ENCODE measurements around the gene EFEMP2.

The EFEMP2 gene

DNA sequence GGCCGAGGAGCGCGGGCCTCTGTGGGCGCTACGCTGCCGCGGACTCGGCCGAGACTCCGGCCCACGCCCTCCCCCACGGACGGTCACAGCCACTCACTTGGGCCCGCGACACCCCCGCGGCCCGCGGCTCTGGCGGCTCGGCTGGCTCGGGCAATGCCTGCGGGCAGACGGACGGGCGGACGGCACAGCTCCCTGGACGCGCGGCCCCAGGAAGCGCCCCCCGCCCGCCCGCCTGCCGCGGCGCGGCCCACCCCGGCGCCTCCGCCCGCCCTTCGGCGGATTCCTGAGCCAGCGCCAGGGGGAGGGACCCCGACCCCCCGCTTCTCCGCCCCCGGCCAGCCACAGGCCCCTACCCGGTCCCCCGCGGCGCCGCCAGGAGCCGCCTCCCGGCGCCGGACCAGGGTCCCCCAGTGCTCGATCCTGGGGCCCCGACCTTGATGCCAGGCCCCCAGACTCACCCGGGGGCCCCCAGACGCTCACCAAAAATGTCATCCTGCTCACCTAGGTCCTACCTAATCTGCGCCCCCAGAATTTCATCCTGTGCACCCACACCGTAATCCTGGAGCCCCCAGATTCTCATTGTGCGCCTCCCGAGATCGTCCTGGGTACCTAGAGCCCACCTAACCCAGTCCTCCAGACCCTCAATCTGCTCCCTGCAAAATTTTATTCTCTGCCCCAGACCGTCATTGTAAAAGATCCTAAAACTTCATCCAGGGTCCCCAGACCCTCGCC, at the start of gene EFEMP2:
Gene EFEMP2, minus strand, starts transcription at position 215 of the 732 bp plus-strand sequence. CDS start 446 bp downstream, outside the sequence.
- H3K4me1 Mint-ChIP-seq (ENCODE audit: low read depth) = peaks cover 40% of the 10 kb centered on the region
- H3K9me3 Mint-ChIP-seq (ENCODE audit: low read depth) = no peaks in the 10 kb centered on the region
- H3K4me3 Mint-ChIP-seq = peak within 1 kb of the TSS; percentile 90
- H3K27me3 Mint-ChIP-seq = no peaks in the 10 kb centered on the region
- peak within 1 kb of the TSS; percentile 77 for H3K27ac Mint-ChIP-seq
- H3K36me3 Mint-ChIP-seq = no peaks in the 10 kb centered on the region

DNA sequence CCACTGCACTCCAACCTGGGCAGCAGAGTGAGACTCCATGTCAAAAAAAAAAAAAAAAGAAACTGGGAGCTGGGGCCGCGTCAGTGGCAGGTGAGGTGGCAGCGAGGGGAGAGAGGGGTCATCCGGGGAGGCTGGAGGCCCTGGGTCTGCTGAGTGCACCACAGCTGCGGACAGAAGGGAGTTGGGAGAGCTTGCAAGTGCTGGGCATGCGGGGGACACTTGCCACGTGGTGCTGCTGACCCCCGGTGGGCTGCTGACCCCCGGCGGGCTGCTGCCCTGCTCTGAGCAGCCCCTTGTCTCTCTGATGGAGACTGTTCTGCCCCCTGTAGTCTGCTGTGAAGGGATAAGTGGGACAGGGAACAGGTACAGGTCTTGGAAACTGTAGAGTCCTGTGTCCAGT, 49.3 kb upstream of the EFEMP2 start:
- Mint-ChIP-seq H3K4me1 (ENCODE audit: low read depth) (peaks cover 26% of the 10 kb centered on the region), H3K27me3 (no peaks in the 10 kb centered on the region), H3K36me3 (no peaks in the 10 kb centered on the region), H3K9me3 (ENCODE audit: low read depth) (no peaks in the 10 kb centered on the region), H3K27ac (no peak overlapping the region), H3K4me3 (peak overlapping the region; percentile 25)

DNA sequence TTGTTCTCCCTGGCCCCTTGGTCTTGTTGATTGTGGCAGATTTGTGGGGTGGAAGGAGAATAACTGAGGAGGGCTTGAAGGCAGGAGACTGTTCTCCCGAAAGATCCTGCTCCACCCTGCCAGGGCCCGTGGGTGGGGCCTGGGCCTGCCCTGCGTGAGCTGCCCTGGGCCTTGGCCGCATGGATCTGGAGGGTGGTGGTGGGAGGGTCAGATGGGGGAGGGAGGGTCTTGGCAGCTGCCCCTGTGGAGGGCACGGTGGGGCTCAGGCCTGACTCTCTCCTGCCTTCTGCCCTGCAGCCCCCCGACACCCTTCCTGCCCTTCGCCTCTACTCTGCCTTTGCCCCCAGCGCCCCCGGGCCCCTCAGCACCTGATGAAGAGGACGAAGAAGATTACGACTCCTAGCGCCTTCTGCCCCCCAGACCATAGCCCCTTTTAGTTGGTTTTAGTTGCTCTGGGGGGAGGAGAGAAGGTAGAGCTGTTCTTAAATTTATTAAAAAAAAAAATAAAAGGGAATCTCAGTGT, 48.5 kb upstream of the EFEMP2 start:
- H3K27me3 Mint-ChIP-seq = no peaks in the 10 kb centered on the region
- H3K27ac Mint-ChIP-seq = no peak overlapping the region
- peaks cover 33% of the 10 kb centered on the region for H3K4me1 Mint-ChIP-seq (ENCODE audit: low read depth)
- no peaks in the 10 kb centered on the region for H3K36me3 Mint-ChIP-seq
- H3K4me3 Mint-ChIP-seq = peak overlapping the region; percentile 92
- no peaks in the 10 kb centered on the region for H3K9me3 Mint-ChIP-seq (ENCODE audit: low read depth)

DNA sequence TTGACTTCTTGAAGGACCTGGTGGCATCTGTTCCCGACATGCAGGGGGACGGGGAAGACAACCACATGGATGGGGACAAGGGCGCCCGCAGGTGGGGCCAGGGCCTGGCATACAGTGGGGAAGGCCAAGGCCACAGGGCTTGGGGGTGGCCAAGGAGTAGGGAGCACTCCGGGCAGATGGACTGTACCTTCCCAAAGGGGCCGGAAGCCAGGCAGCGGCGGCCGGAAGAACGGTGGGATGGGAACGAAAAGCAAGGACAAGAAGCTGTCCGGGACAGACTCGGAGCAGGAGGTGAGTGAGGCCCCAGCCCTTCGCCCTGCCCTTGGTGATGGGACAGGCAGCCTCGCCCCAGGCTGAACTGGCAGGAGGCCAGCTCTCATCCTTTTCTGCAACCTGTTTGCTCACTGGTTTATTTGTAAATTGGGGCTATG, 47.8 kb upstream of the EFEMP2 start:
- no peaks in the 10 kb centered on the region for H3K36me3 Mint-ChIP-seq
- peak overlapping the region; percentile 92 for H3K4me3 Mint-ChIP-seq
- peaks cover 36% of the 10 kb centered on the region for H3K4me1 Mint-ChIP-seq (ENCODE audit: low read depth)
- H3K9me3 Mint-ChIP-seq (ENCODE audit: low read depth) = no peaks in the 10 kb centered on the region
- no peaks in the 10 kb centered on the region for H3K27me3 Mint-ChIP-seq
- H3K27ac Mint-ChIP-seq = peak overlapping the region; percentile 16

DNA sequence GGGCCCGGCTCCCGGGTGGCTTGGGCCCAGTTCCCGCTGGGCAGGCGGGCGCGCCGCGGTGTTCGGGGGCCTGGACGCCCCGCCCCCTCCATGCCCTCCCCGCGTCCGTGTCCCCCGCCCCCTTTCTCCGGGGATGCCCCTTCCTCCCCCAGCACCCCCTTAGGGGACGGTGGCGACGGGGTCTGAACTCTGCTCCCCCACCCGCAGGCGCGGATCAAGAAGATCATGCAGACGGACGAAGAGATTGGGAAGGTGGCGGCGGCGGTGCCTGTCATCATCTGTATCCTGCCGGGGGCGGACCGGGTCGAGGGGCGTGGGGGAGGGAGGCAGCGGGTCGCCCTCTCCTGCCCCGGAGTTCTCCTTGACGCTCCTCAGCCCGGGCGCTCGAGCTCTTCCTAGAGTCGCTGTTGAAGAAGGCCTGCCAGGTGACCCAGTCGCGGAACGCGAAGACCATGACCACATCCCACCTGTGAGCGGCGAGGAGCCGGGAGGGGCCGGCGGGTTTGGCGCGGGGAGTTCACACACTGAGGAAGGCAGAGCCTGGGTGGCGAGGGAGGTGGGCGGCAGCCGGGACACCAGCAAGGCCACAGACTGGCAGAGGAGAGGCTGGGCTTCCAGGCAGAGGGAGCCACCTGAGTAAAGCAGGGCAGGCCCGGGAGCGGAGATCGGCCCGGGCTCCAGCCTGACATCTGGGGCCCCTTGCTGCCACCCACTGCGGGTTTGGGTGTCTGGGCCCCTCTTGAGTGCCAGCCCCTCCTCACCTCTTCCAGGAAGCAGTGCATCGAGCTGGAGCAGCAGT, 47.2 kb upstream of the EFEMP2 start:
- H3K36me3 Mint-ChIP-seq = no peaks in the 10 kb centered on the region
- H3K4me1 Mint-ChIP-seq (ENCODE audit: low read depth) = peaks cover 42% of the 10 kb centered on the region

DNA sequence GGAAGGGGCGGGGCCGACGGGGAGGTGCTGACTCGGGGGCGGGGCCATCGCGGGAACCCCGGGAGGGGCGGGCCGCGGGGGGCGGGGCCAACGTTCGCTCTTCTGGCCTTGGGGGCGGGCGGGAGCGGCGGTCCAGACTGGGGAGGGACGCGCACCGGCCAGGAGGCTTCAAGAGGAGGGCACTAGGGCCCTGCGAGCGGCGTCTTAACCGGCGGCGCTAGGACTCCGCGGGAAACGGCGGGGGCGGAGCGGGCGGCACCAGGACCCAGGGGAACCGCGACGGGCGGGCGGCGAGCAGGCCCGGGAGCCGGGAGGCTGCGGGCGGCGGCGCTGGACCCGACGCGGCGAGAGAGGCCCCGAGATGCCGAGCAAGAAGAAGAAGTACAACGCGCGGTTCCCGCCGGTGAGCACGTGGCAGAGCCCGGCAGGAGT, 46.6 kb upstream of the EFEMP2 start, which contains the start of gene DRAP1:
Gene DRAP1, plus strand, starts transcription at position 286 of the 432 bp plus-strand sequence. Its CDS starts 76 bp downstream, at position 362.
- no peaks in the 10 kb centered on the region for H3K9me3 Mint-ChIP-seq (ENCODE audit: low read depth)
- H3K4me1 Mint-ChIP-seq (ENCODE audit: low read depth) = peaks cover 45% of the 10 kb centered on the region
- H3K27me3 Mint-ChIP-seq = no peaks in the 10 kb centered on the region
- H3K4me3 Mint-ChIP-seq = peak within 1 kb of the TSS; percentile 92
- H3K36me3 Mint-ChIP-seq = no peaks in the 10 kb centered on the region
- H3K27ac Mint-ChIP-seq = peak within 1 kb of the TSS; percentile 85

More for the DNA sequence above, 47.2 kb upstream of the EFEMP2 start:
- Mint-ChIP-seq H3K27me3 (no peaks in the 10 kb centered on the region), H3K4me3 (peak overlapping the region; percentile 92), H3K9me3 (ENCODE audit: low read depth) (no peaks in the 10 kb centered on the region), H3K27ac (peak overlapping the region; percentile 75)

DNA sequence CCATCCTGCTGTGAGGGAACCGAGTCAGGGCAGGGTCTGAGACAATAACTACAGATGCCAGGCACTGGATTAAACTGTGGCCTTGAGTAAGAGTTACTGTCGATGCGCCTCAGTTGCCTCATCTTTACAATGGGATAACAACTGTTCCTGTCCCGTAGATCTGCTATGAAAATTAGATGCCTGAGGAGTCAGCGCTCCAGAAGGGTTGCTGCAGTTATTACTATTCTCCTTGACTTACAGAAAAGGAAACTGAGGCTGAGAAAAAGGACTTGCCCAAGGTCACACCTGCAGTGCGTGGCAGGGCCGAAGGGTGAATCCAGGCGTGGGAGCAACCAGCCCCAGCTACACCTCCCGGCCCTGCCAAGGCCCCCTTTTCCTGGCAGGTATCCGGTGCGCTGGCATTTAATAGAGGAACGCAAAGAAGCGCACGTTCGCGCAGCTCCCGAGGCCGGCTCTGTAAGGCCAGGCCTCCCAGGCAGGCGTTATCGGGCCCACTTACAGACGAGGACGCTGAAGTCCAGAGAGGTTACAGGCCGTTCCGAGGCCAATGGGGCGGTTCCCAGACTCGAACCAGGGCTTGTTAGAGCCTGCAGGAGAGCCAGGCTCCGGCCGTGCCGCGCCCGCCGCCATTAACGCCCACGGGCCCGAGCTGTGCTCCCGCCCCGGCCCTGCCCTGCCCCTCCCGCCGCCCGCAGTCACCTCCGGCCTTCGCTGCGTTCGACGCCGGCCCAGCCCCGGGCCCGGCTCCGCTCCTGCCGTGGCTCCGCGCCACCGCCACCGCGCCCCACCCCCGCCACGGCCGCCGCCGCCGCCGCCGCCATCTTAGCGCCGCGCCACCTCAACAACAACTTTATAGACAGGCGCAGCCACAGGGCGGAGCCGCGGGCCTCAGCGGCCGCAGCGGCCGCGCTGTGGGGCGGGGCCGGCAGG, 45.9 kb upstream of the EFEMP2 start, which contains the start of gene C11orf68:
Gene C11orf68, minus strand, starts transcription at position 852 of the 930 bp plus-strand sequence. Its CDS starts 31 bp downstream, at position 821.
- H3K27me3 Mint-ChIP-seq = no peaks in the 10 kb centered on the region
- H3K9me3 Mint-ChIP-seq (ENCODE audit: low read depth) = no peaks in the 10 kb centered on the region
- H3K36me3 Mint-ChIP-seq = no peaks in the 10 kb centered on the region
- peak within 1 kb of the TSS; percentile 92 for H3K4me3 Mint-ChIP-seq
- peak within 1 kb of the TSS; percentile 85 for H3K27ac Mint-ChIP-seq
- H3K4me1 Mint-ChIP-seq (ENCODE audit: low read depth) = peaks cover 45% of the 10 kb centered on the region

DNA sequence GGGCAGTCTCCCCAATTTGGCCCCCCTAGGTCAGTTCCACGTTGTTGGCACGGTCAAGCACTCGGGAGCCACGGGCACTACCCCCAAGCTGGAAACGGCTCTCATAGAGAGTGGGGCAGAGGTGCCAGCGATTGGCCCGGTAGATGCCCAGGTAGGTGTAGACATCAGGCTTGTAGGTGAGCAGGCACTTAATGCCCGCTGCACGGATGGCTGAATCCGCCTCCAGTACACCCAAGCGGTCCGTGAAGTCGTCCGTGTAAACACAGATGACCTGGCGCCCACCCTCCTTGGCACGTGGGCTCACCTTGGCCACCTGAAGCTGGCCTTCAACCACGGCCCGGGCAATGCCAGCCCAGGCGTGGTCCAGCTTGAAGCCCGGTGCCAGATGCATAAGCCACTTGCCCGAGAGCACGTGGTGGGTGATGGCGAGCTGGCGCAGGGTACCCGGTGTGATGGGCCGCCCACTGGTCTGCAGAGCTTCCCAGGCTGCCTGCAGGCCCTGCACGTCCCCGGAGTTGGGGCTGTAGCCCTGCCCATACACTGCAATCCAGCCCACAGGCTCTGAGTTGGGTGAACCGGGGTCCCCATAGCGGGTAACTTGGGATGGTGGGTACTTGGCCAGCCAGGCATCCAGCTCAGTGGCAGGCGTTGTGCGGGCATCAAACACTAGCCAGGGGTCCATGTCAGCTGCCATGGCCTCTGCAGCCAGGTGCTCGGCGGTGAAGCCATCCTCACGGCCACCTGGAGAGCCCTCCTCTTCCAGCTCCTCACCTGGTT, 45.0 kb upstream of the EFEMP2 start:
- no peaks in the 10 kb centered on the region for H3K27me3 Mint-ChIP-seq
- H3K4me3 Mint-ChIP-seq = peak overlapping the region; percentile 89
- H3K4me1 Mint-ChIP-seq (ENCODE audit: low read depth) = peaks cover 43% of the 10 kb centered on the region
- peak overlapping the region; percentile 85 for H3K27ac Mint-ChIP-seq
- H3K9me3 Mint-ChIP-seq (ENCODE audit: low read depth) = no peaks in the 10 kb centered on the region
- H3K36me3 Mint-ChIP-seq = no peaks in the 10 kb centered on the region

DNA sequence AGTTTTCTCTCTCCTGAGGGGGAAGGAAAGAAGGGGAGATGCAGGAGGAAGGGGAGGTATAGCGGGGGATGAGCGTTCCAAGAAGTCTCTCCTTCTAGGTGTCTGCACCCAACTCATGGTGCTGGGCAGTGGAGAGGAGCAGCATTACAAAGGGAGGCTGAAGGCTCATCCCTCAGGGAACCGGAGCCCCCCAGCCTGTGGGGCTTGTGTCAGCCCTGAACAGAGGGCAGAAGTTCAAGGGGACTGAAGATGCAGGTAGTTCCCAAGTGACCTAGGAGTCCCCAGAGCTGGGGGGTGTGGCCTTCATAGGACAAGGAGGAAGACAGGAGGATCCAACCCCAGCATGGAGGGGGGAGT, 44.5 kb upstream of the EFEMP2 start:
- Mint-ChIP-seq H3K36me3 (no peaks in the 10 kb centered on the region), H3K4me3 (peak overlapping the region; percentile 72), H3K4me1 (ENCODE audit: low read depth) (peaks cover 39% of the 10 kb centered on the region), H3K27ac (peak overlapping the region; percentile 77), H3K27me3 (no peaks in the 10 kb centered on the region), H3K9me3 (ENCODE audit: low read depth) (no peaks in the 10 kb centered on the region)

DNA sequence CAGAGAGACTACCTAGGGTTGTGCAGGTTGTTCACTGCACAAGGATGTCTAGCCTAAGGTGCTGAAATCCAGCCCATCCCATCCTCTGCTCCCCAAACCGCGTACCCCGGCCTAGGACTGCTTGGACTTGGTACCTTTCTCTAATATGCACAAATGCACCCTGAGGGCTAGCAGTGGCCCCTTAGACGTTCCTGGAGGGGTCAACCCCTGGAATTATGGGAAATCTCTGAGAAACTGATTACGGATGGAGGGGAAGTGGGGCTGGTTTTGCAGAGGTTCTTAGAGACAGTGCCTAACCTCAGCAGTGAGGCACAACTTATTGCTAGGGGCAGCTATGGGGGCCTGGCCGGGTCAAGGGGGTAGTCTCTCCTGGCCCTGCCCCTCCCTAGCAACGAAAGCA, 43.8 kb upstream of the EFEMP2 start:
- no peaks in the 10 kb centered on the region for H3K27me3 Mint-ChIP-seq
- no peaks in the 10 kb centered on the region for H3K36me3 Mint-ChIP-seq
- no peaks in the 10 kb centered on the region for H3K9me3 Mint-ChIP-seq (ENCODE audit: low read depth)
- peaks cover 39% of the 10 kb centered on the region for H3K4me1 Mint-ChIP-seq (ENCODE audit: low read depth)
- H3K4me3 Mint-ChIP-seq = peak overlapping the region; percentile 72
- peak overlapping the region; percentile 77 for H3K27ac Mint-ChIP-seq

DNA sequence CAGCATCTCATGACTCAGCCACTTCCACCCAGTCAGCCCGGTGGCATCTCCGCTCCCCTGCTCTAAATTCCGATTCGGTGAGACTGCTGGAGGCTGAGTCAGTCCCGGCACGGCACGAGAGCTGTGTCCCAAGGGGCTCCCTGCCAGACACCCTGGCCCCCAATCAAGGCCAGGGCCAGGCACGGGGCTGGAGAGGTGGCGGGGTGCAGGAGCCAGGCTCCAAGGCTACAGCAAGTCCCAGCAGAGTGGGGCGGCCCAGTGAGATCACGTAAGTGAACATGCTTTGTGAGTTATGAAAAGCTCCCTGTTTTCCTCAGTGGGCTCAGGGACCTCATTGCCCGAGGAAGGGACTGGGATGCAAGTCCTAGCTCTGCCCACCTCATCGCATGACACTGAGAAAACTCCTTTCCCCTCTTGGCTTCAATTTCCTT, 43.2 kb upstream of the EFEMP2 start:
- Mint-ChIP-seq H3K27me3 (no peaks in the 10 kb centered on the region), H3K36me3 (no peaks in the 10 kb centered on the region), H3K4me3 (no peak overlapping the region), H3K9me3 (ENCODE audit: low read depth) (no peaks in the 10 kb centered on the region), H3K4me1 (ENCODE audit: low read depth) (peaks cover 38% of the 10 kb centered on the region), H3K27ac (no peak overlapping the region)

DNA sequence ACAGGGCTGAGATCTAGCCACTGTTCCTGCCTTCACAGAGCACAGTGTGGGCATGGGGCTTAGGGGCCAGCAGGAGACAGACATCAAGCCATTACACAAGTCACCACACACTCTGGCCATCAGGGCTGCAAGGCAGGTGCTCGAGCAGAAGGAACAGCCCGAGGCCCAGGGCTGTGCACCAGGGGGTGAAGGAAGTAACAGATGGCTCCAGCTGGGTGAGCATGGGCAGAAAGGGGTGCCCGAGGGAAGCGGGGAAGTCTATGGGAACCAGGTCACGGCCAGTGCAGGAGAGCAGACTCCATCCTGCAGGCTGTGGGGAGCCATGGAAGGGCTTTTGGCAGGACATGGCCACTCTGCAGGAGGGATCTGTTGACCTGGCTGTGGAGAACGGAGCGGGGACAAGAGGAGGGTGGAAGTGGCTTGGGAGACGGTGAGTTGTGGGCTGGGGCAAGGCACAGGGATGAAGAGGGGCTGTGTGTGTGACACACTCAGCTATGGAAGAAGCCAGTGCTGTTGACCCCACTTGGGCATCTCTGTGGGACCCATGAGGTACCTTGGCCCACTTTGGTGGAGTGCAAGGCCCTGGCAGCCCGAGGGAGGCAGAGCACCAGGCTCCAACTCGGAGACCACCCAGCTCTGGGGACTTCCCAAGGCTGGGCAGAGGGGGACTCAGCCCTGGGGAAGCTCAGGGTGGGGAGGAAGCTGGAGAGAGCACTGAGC, 42.7 kb upstream of the EFEMP2 start:
- H3K9me3 Mint-ChIP-seq (ENCODE audit: low read depth) = no peaks in the 10 kb centered on the region
- no peaks in the 10 kb centered on the region for H3K36me3 Mint-ChIP-seq
- no peaks in the 10 kb centered on the region for H3K27me3 Mint-ChIP-seq
- peaks cover 33% of the 10 kb centered on the region for H3K4me1 Mint-ChIP-seq (ENCODE audit: low read depth)
- H3K4me3 Mint-ChIP-seq = no peak overlapping the region
- peak overlapping the region; percentile 66 for H3K27ac Mint-ChIP-seq

DNA sequence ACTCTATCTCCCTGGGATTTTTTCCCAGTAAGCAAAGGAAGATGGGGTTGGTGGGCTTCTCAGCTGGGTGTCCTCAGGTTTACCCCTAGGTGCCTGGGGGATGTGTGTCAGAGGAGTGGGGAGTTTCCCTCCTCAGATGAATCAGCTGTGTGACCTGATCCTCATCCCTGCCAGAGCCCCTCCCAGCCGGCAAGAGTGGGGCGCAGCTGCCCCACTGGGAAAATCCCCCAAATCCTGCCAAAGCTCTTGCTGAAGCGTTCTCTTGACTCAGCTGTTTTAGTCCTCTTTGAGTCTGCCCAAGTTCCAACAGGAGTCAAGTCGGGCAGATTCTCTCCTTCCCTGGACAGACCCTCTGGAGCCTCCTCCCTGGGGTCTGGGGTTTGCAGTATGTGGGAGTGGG, 40.2 kb upstream of the EFEMP2 start:
- peaks cover 4% of the 10 kb centered on the region for H3K27me3 Mint-ChIP-seq
- no peak overlapping the region for H3K4me3 Mint-ChIP-seq
- no peaks in the 10 kb centered on the region for H3K36me3 Mint-ChIP-seq
- peaks cover 33% of the 10 kb centered on the region for H3K4me1 Mint-ChIP-seq (ENCODE audit: low read depth)
- no peaks in the 10 kb centered on the region for H3K9me3 Mint-ChIP-seq (ENCODE audit: low read depth)
- no peak overlapping the region for H3K27ac Mint-ChIP-seq

Measured in activated naive CD8-positive, alpha-beta T cell (primary cell).